ENCODE results near the gene TP53AIP1.
"Not testable (repeated sequence)": the region's sequence is repeated elsewhere in the genome, so short reads cannot be mapped to it uniquely, and the experiment has no call there.

Gene TP53AIP1

GRCh38 chr11:128921793-128922192 lies 20.9 kb downstream of the TP53AIP1 start:
- peaks cover 20% of the 10 kb centered on the region for H3K27me3 ChIP-seq (ENCODE audit: control insufficient read depth, insufficient read depth, low read length)
- no peaks in the 10 kb centered on the region for H3K36me3 ChIP-seq (ENCODE audit: control insufficient read depth, insufficient read depth, low read length)
- no peak overlapping the region for H3K4me3 ChIP-seq (ENCODE audit: low read depth, low read length)
- no peaks in the 10 kb centered on the region for H3K9me3 ChIP-seq (ENCODE audit: control insufficient read depth, insufficient read depth, low read length)
- H3K9ac ChIP-seq (ENCODE audit: low read depth, low read length), result no peak overlapping the region
- H3K4me1 ChIP-seq (ENCODE audit: control insufficient read depth, insufficient read depth, low read length), result peaks cover 2% of the 10 kb centered on the region

- Histone ChIP-seq H3K9ac (ENCODE audit: low read depth, low read length) (no peak overlapping the region), H3K4me1 (ENCODE audit: control insufficient read depth, insufficient read depth, low read length) (peaks cover 2% of the 10 kb centered on the region), H3K36me3 (ENCODE audit: control insufficient read depth, insufficient read depth, low read length) (no peaks in the 10 kb centered on the region), H3K9me3 (ENCODE audit: control insufficient read depth, insufficient read depth, low read length) (no peaks in the 10 kb centered on the region), H3K4me3 (ENCODE audit: low read depth, low read length) (no peak overlapping the region), H3K27me3 (ENCODE audit: control insufficient read depth, insufficient read depth, low read length) (peaks cover 13% of the 10 kb centered on the region)
These were observed 22.0 kb downstream of the TP53AIP1 start for GRCh38 chr11:128920666-128921065.

- not testable (repeated sequence) for H3K36me3 ChIP-seq (ENCODE audit: control insufficient read depth, insufficient read depth, low read length)
These were observed 23.0 kb downstream of the TP53AIP1 start for GRCh38 chr11:128919635-128920034.

GRCh38 chr11:128919216-128919615 lies 23.5 kb downstream of the TP53AIP1 start:
- Histone ChIP-seq H3K9ac (ENCODE audit: low read depth, low read length) (no peak overlapping the region), H3K4me3 (ENCODE audit: low read depth, low read length) (no peak overlapping the region), H3K4me1 (ENCODE audit: control insufficient read depth, insufficient read depth, low read length) (no peaks in the 10 kb centered on the region), H3K27me3 (ENCODE audit: control insufficient read depth, insufficient read depth, low read length) (peaks cover 10% of the 10 kb centered on the region), H3K9me3 (ENCODE audit: control insufficient read depth, insufficient read depth, low read length) (no peaks in the 10 kb centered on the region), H3K36me3 (ENCODE audit: control insufficient read depth, insufficient read depth, low read length) (no peaks in the 10 kb centered on the region)

More at GRCh38 chr11:128919635-128920034, 23.0 kb downstream of the TP53AIP1 start:
- not testable (repeated sequence) for H3K9ac ChIP-seq (ENCODE audit: low read depth, low read length); H3K4me1 ChIP-seq (ENCODE audit: control insufficient read depth, insufficient read depth, low read length); H3K4me3 ChIP-seq (ENCODE audit: low read depth, low read length); H3K9me3 ChIP-seq (ENCODE audit: control insufficient read depth, insufficient read depth, low read length); H3K27me3 ChIP-seq (ENCODE audit: control insufficient read depth, insufficient read depth, low read length)

- H3K4me1 ChIP-seq (ENCODE audit: control insufficient read depth, insufficient read depth, low read length), result no peaks in the 10 kb centered on the region
- H3K9ac ChIP-seq (ENCODE audit: low read depth, low read length), result no peak overlapping the region
- H3K9me3 ChIP-seq (ENCODE audit: control insufficient read depth, insufficient read depth, low read length), result no peaks in the 10 kb centered on the region
- no peak overlapping the region for H3K4me3 ChIP-seq (ENCODE audit: low read depth, low read length)
- H3K36me3 ChIP-seq (ENCODE audit: control insufficient read depth, insufficient read depth, low read length), result no peaks in the 10 kb centered on the region
- peaks cover 4% of the 10 kb centered on the region for H3K27me3 ChIP-seq (ENCODE audit: control insufficient read depth, insufficient read depth, low read length)
These were observed 25.4 kb downstream of the TP53AIP1 start for GRCh38 chr11:128917144-128917724.

GRCh38 chr11:128916681-128917080 lies 26.0 kb downstream of the TP53AIP1 start:
- Histone ChIP-seq H3K9me3 (ENCODE audit: control insufficient read depth, insufficient read depth, low read length) (no peaks in the 10 kb centered on the region), H3K27me3 (ENCODE audit: control insufficient read depth, insufficient read depth, low read length) (peaks cover 4% of the 10 kb centered on the region), H3K36me3 (ENCODE audit: control insufficient read depth, insufficient read depth, low read length) (no peaks in the 10 kb centered on the region), H3K4me3 (ENCODE audit: low read depth, low read length) (no peak overlapping the region), H3K9ac (ENCODE audit: low read depth, low read length) (no peak overlapping the region), H3K4me1 (ENCODE audit: control insufficient read depth, insufficient read depth, low read length) (no peaks in the 10 kb centered on the region)

- Histone ChIP-seq H3K4me3 (ENCODE audit: low read depth, low read length) (no peak overlapping the region), H3K4me1 (ENCODE audit: control insufficient read depth, insufficient read depth, low read length) (no peaks in the 10 kb centered on the region), H3K36me3 (ENCODE audit: control insufficient read depth, insufficient read depth, low read length) (no peaks in the 10 kb centered on the region)
These were observed 26.6 kb downstream of the TP53AIP1 start for GRCh38 chr11:128916037-128916572.

GRCh38 chr11:128915149-128915521 lies 27.5 kb downstream of the TP53AIP1 start:
- Histone ChIP-seq H3K9ac (ENCODE audit: low read depth, low read length) (no peak overlapping the region), H3K36me3 (ENCODE audit: control insufficient read depth, insufficient read depth, low read length) (no peaks in the 10 kb centered on the region), H3K4me1 (ENCODE audit: control insufficient read depth, insufficient read depth, low read length) (no peaks in the 10 kb centered on the region), H3K4me3 (ENCODE audit: low read depth, low read length) (no peak overlapping the region), H3K9me3 (ENCODE audit: control insufficient read depth, insufficient read depth, low read length) (no peaks in the 10 kb centered on the region), H3K27me3 (ENCODE audit: control insufficient read depth, insufficient read depth, low read length) (peaks cover 2% of the 10 kb centered on the region)

More at GRCh38 chr11:128916037-128916572, 26.6 kb downstream of the TP53AIP1 start:
- H3K27me3 ChIP-seq (ENCODE audit: control insufficient read depth, insufficient read depth, low read length), result peaks cover 4% of the 10 kb centered on the region
- H3K9ac ChIP-seq (ENCODE audit: low read depth, low read length), result no peak overlapping the region
- no peaks in the 10 kb centered on the region for H3K9me3 ChIP-seq (ENCODE audit: control insufficient read depth, insufficient read depth, low read length)

- Histone ChIP-seq H3K27me3 (ENCODE audit: control insufficient read depth, insufficient read depth, low read length) (peaks cover 2% of the 10 kb centered on the region), H3K9ac (ENCODE audit: low read depth, low read length) (no peak overlapping the region), H3K4me3 (ENCODE audit: low read depth, low read length) (no peak overlapping the region), H3K36me3 (ENCODE audit: control insufficient read depth, insufficient read depth, low read length) (no peaks in the 10 kb centered on the region), H3K4me1 (ENCODE audit: control insufficient read depth, insufficient read depth, low read length) (no peaks in the 10 kb centered on the region), H3K9me3 (ENCODE audit: control insufficient read depth, insufficient read depth, low read length) (no peaks in the 10 kb centered on the region)
These were observed 28.2 kb downstream of the TP53AIP1 start for GRCh38 chr11:128914216-128915148.

GRCh38 chr11:128913806-128914205 lies 28.9 kb downstream of the TP53AIP1 start:
- Histone ChIP-seq H3K9ac (ENCODE audit: low read depth, low read length) (no peak overlapping the region), H3K36me3 (ENCODE audit: control insufficient read depth, insufficient read depth, low read length) (no peaks in the 10 kb centered on the region), H3K9me3 (ENCODE audit: control insufficient read depth, insufficient read depth, low read length) (no peaks in the 10 kb centered on the region), H3K27me3 (ENCODE audit: control insufficient read depth, insufficient read depth, low read length) (peaks cover 5% of the 10 kb centered on the region), H3K4me1 (ENCODE audit: control insufficient read depth, insufficient read depth, low read length) (no peaks in the 10 kb centered on the region), H3K4me3 (ENCODE audit: low read depth, low read length) (no peak overlapping the region)

- H3K9me3 ChIP-seq (ENCODE audit: control insufficient read depth, insufficient read depth, low read length), result no peaks in the 10 kb centered on the region
- H3K27me3 ChIP-seq (ENCODE audit: control insufficient read depth, insufficient read depth, low read length), result peaks cover 23% of the 10 kb centered on the region
- H3K4me3 ChIP-seq (ENCODE audit: low read depth, low read length), result no peak overlapping the region
- H3K9ac ChIP-seq (ENCODE audit: low read depth, low read length), result no peak overlapping the region
- H3K4me1 ChIP-seq (ENCODE audit: control insufficient read depth, insufficient read depth, low read length), result no peaks in the 10 kb centered on the region
- no peaks in the 10 kb centered on the region for H3K36me3 ChIP-seq (ENCODE audit: control insufficient read depth, insufficient read depth, low read length)
These were observed 31.0 kb downstream of the TP53AIP1 start for GRCh38 chr11:128911701-128912100.

- Histone ChIP-seq H3K9me3 (ENCODE audit: control insufficient read depth, insufficient read depth, low read length) (no peaks in the 10 kb centered on the region), H3K27me3 (ENCODE audit: control insufficient read depth, insufficient read depth, low read length) (peaks cover 28% of the 10 kb centered on the region), H3K36me3 (ENCODE audit: control insufficient read depth, insufficient read depth, low read length) (no peaks in the 10 kb centered on the region), H3K4me3 (ENCODE audit: low read depth, low read length) (no peak overlapping the region), H3K9ac (ENCODE audit: low read depth, low read length) (no peak overlapping the region), H3K4me1 (ENCODE audit: control insufficient read depth, insufficient read depth, low read length) (peaks cover 1% of the 10 kb centered on the region)
These were observed 31.4 kb downstream of the TP53AIP1 start for GRCh38 chr11:128911239-128911638.
